Endothelial cell of umbilical vein (primary cell): Measurements from ENCODE around the gene CYFIP2. TPM values are rescaled to one million over a fixed set of nuclear protein-coding genes. Genes with fewer than 3 reads are reported as not detected.

Source experiments
- BruUV-seq: library from RNA; stranded (reverse); fragments of 400-500 nt; replicated peaks from 2 replicates; lab custom pipeline; 2021; lab: Mats Ljungman, UMichigan
- CTCF ChIA-PET: fragments of 300-600, 350-600 bp; sonication (Branson Sonifier 250); formaldehyde crosslinking; loops from one replicate; lab custom pipeline; 2021; ENCODE audit warnings: antibody characterized with exemption, inconsistent platforms; lab: Charles Lee
- POLR2A ChIA-PET: fragments of 300-600, 350-600 bp; sonication (Branson Sonifier 250); formaldehyde crosslinking; loops from one replicate; lab custom pipeline; 2021; ENCODE audit warnings: antibody characterized with exemption, inconsistent platforms; lab: Charles Lee
- DNase-seq: peaks from one replicate; pipeline ENCODE4 v3.0.0-alpha.2; 2011; ENCODE audit warnings: low read depth, low spot score
- FAIRE-seq: peaks from 2 replicates; lab custom pipeline; 2011; peaks lifted over from hg19 to GRCh38; lab: Jason Lieb, UNC
- H2AFZ ChIP-seq: 2 replicates; pipeline ENCODE4 v1.6.0; 2012; ENCODE audit warnings: low read depth, low read length, control low read depth, inconsistent platforms
- H3K27ac ChIP-seq: 2 replicates; pipeline ENCODE4 v1.5.1; 2011; ENCODE audit warnings: low read depth, mild to moderate bottlenecking, control low read depth, low read length, moderate library complexity; ENCODE audit not compliant: insufficient read depth
- H3K27me3 ChIP-seq, 2 experiments: 2 replicates each; pipeline versions ENCODE4 v1.6.0 to v1.6.1; 2011; ENCODE audit warnings: low read length in 2 of 2, mixed read lengths in 1 of 2; ENCODE audit not compliant: control insufficient read depth in 2 of 2, insufficient read depth in 2 of 2
- H3K36me3 ChIP-seq, 2 experiments: 2 replicates in 1 of 2; 3 replicates in 1 of 2; pipeline ENCODE4 v1.5.1; 2011; ENCODE audit warnings: low read length in 2 of 2, mild to moderate bottlenecking in 1 of 2, moderate library complexity in 1 of 2; ENCODE audit not compliant: control insufficient read depth in 2 of 2, insufficient read depth in 2 of 2; ENCODE audit errors: extremely low read depth in 1 of 2
- H3K4me1 ChIP-seq: 3 replicates; pipeline ENCODE4 v1.5.1; 2011; ENCODE audit warnings: mild to moderate bottlenecking, low read length; ENCODE audit not compliant: control insufficient read depth, insufficient read depth; ENCODE audit errors: extremely low read depth
- H3K4me2 ChIP-seq: 2 replicates; pipeline ENCODE4 v1.6.1; 2011; ENCODE audit warnings: low read length, control low read depth, mixed read lengths; ENCODE audit not compliant: insufficient read depth
- H3K4me3 ChIP-seq, 3 experiments: fragments of 200-600 bp in 1 of 3; sonication (generic), shearing (Covaris generic) in 1 of 3; replicated peaks in 1 of 3; 2 replicates each; pipeline ENCODE4 v1.5.1; 2011 to 2016; ENCODE audit warnings: control low read depth in 3 of 3, low read length in 3 of 3, mild to moderate bottlenecking in 2 of 3, inconsistent platforms in 1 of 3, low read depth in 1 of 3, moderate library complexity in 1 of 3; ENCODE audit not compliant: insufficient read depth in 1 of 3
- H3K79me2 ChIP-seq: 2 replicates; pipeline ENCODE4 v1.6.0; 2012; ENCODE audit warnings: low read length, inconsistent platforms; ENCODE audit not compliant: control insufficient read depth, insufficient read depth
- H3K9ac ChIP-seq: replicated peaks from 2 replicates; pipeline ENCODE3; 2011; ENCODE audit warnings: low read length, control low read depth; ENCODE audit not compliant: insufficient read depth; ENCODE audit errors: extremely low read depth
- H3K9me1 ChIP-seq: replicated peaks from 3 replicates; pipeline ENCODE4 v1.6.0; 2011; ENCODE audit warnings: mild to moderate bottlenecking, low read length; ENCODE audit not compliant: control insufficient read depth, insufficient read depth; ENCODE audit errors: extremely low read depth
- H3K9me3 ChIP-seq: replicated peaks from 2 replicates; pipeline ENCODE4 v1.5.1; 2012; ENCODE audit warnings: low read length, inconsistent platforms; ENCODE audit not compliant: control insufficient read depth, insufficient read depth
- H4K20me1 ChIP-seq: replicated peaks from 2 replicates; pipeline ENCODE3; 2011; ENCODE audit warnings: mild to moderate bottlenecking, low read length; ENCODE audit not compliant: control insufficient read depth, insufficient read depth; ENCODE audit errors: extremely low read depth
- CTCF ChIP-seq, 2 donors: IDR thresholded peaks; 1 replicate in 1 of 2; 2 replicates in 1 of 2; pipeline ENCODE4 v1.5.1; 2011; ENCODE audit warnings: low read length in 2 of 2, mild to moderate bottlenecking in 2 of 2, moderate library complexity in 2 of 2, control low read depth in 1 of 2, inconsistent platforms in 1 of 2, low read depth in 1 of 2; ENCODE audit not compliant: insufficient read depth in 1 of 2; ENCODE audit errors: extremely low read depth in 1 of 2
- EZH2 ChIP-seq: IDR thresholded peaks from 2 replicates; pipeline ENCODE4 v1.6.1; 2012; ENCODE audit warnings: borderline replicate concordance, low read depth, mild to moderate bottlenecking, moderate library complexity, low read length, inconsistent platforms; ENCODE audit not compliant: severe bottlenecking
- FOS ChIP-seq: IDR thresholded peaks from 2 replicates; pipeline ENCODE4 v1.6.1; 2011; ENCODE audit warnings: mild to moderate bottlenecking, low read length, moderate library complexity, borderline replicate concordance; ENCODE audit not compliant: insufficient read depth
- GATA2 ChIP-seq: IDR thresholded peaks from 2 replicates; pipeline ENCODE4 v1.7.0; 2011; ENCODE audit warnings: low read depth, mild to moderate bottlenecking, moderate library complexity, mixed read lengths, low read length; ENCODE audit not compliant: insufficient read length, insufficient read depth
- JUN ChIP-seq: IDR thresholded peaks from 2 replicates; pipeline ENCODE4 v1.6.1; 2011; ENCODE audit warnings: borderline replicate concordance, low read depth; ENCODE audit not compliant: insufficient read length, insufficient read depth
- MAX ChIP-seq: IDR thresholded peaks from 2 replicates; pipeline ENCODE4 v1.6.1; 2011; ENCODE audit not compliant: insufficient read depth, insufficient read length
- MYC ChIP-seq: IDR thresholded peaks from one replicate; pipeline ENCODE4 v1.6.1; 2011; ENCODE audit warnings: mild to moderate bottlenecking, low read depth, low read length
- POLR2A ChIP-seq: IDR thresholded peaks from 2 replicates; pipeline ENCODE4 v1.6.1; 2012; ENCODE audit warnings: low read depth, mild to moderate bottlenecking, control low read depth, low read length
- POLR2AphosphoS5 ChIP-seq: IDR thresholded peaks from 2 replicates; pipeline ENCODE4 v1.6.1; 2012; ENCODE audit warnings: low read depth, mild to moderate bottlenecking, control low read depth, low read length, moderate library complexity; ENCODE audit not compliant: insufficient read depth
- dilution Hi-C: fragments of 300-500 bp; cut with MboI; formaldehyde crosslinking; loops from one replicate; pipeline ENCODE4 v1.15.0; 2019; ENCODE audit warnings: low sequenced_read_pairs; ENCODE audit not compliant: extremely low pct_ligation_motif_present
- intact Hi-C: fragments of 100-400 bp; cut with micrococcal nuclease; formaldehyde crosslinking; loops from one replicate; pipeline ENCODE4 v1.10.0; 2022
- polyA plus RNA-seq, 4 experiments: library from polyadenylated mRNA; depleted of rRNA in 3 of 4; stranded (reverse) in 3 of 4; unstranded in 1 of 4; fragments of >200 nt; gene quantifications; 2 replicates each; pipeline versions ENCODE4 v1.2.1 to v1.2.3, GENCODE V29; 2011 to 2012; ENCODE audit warnings: missing spikeins in 1 of 4
- total RNA-seq: library from RNA; stranded (reverse); gene quantifications from 2 replicates; pipeline ENCODE4 v1.2.3, GENCODE V29; 2021

The CYFIP2 gene
- total and polyA plus RNA-seq, 2 donors (not counting 3 experiments of a cell fraction or from before 2014, with no cell fraction given) = 9.2 to 22.4 TPM

GRCh38 chr5:157382996-157383800 lies 117.3 kb downstream of the CYFIP2 start:
- dilution Hi-C loops = no loop called here

More at GRCh38 chr5:157382996-157383800, 117.3 kb downstream of the CYFIP2 start:
- no TSS peak for BruUV-seq
- Histone ChIP-seq H3K27me3 (no peaks in the 10 kb centered on the region), H3K9ac (no peak overlapping the region), H3K9me1 (no peaks in the 10 kb centered on the region), H3K4me3 (no peak overlapping the region), H3K27ac (no peak overlapping the region), H3K4me2 (no peak overlapping the region), H2AFZ (no peak overlapping the region), H3K9me3 (no peaks in the 10 kb centered on the region), H4K20me1 (no peaks in the 10 kb centered on the region), H3K36me3 (no peaks in the 10 kb centered on the region), H3K4me1 (peaks cover 46% of the 10 kb centered on the region), H3K79me2 (no peaks in the 10 kb centered on the region)
- intact Hi-C loops = no loop called here
- DNase-seq (no peak), FAIRE-seq (no peak)
- CTCF ChIA-PET = interaction anchor here (1.0 to 1.7 kb wide), 3 partner anchors 12 to 88 kb away, joined by 3 to 6 read pairs (median 3); no protein-coding TSS in a partner anchor
- POLR2A ChIA-PET = no interaction called here
- TF ChIP-seq POLR2A (no peak), MYC (no peak), POLR2AphosphoS5 (no peak), JUN (no peak), CTCF (IDR thresholded peaks at IDR 0.05; ENCODE audit: extremely low read depth in 1 of 2, insufficient read depth in 1 of 2, low read depth in 1 of 2, low read length in 2 of 2) (no peak), FOS (no peak), EZH2 (no peak), MAX (no peak), GATA2 (no peak)
